Measurements from ENCODE around the gene NCOA3.
"Not testable (repeated sequence)": the region's sequence is repeated elsewhere in the genome, so short reads cannot be mapped to it uniquely, and the experiment has no call there.

Gene NCOA3

GRCh38 chr20:47501116-47501481 is 588 bp upstream of the NCOA3 start:
- DNase-seq = no peak

GRCh38 chr20:47502271-47503239 is 868 bp downstream of the NCOA3 start:
- DNase-seq = peak; percentile 54 to 61

GRCh38 chr20:47503685-47504084 is 2.0 kb downstream of the NCOA3 start:
- no peak for DNase-seq

GRCh38 chr20:47506335-47506734 is 4.6 kb downstream of the NCOA3 start:
- DNase-seq = no peak

- DNase-seq = no peak
These were observed 5.2 kb downstream of the NCOA3 start for GRCh38 chr20:47506850-47507249.

GRCh38 chr20:47507275-47507981 is 5.7 kb downstream of the NCOA3 start:
- DNase-seq = not testable (repeated sequence)

GRCh38 chr20:47508278-47508677 is 6.6 kb downstream of the NCOA3 start:
- no peak for DNase-seq

GRCh38 chr20:47509104-47509661 is 7.5 kb downstream of the NCOA3 start:
- no peak for DNase-seq

- DNase-seq = no peak
These were observed 8.0 kb downstream of the NCOA3 start for GRCh38 chr20:47509685-47510084.

- no peak for DNase-seq
These were observed 14.2 kb downstream of the NCOA3 start for GRCh38 chr20:47515843-47516242.

GRCh38 chr20:47521059-47521808 is 19.5 kb downstream of the NCOA3 start:
- DNase-seq = no peak

GRCh38 chr20:47524015-47524784 is 22.5 kb downstream of the NCOA3 start:
- peak in 1 of 2 donors; percentile 16 for DNase-seq

GRCh38 chr20:47527004-47527800 is 25.5 kb downstream of the NCOA3 start:
- no peak for DNase-seq

- no peak for DNase-seq
These were observed 28.2 kb downstream of the NCOA3 start for GRCh38 chr20:47529840-47530239.

- DNase-seq = peak; percentile 48 to 60
These were observed 29.8 kb downstream of the NCOA3 start for GRCh38 chr20:47531458-47531857.

GRCh38 chr20:47532002-47532401 is 30.3 kb downstream of the NCOA3 start:
- DNase-seq = no peak

- DNase-seq = no peak
These were observed 31.9 kb downstream of the NCOA3 start for GRCh38 chr20:47533518-47534062.

GRCh38 chr20:47534405-47534804 is 32.7 kb downstream of the NCOA3 start:
- DNase-seq = no peak

GRCh38 chr20:47535088-47535487 is 33.4 kb downstream of the NCOA3 start:
- no peak for DNase-seq

GRCh38 chr20:47535994-47536393 is 34.3 kb downstream of the NCOA3 start:
- no peak for DNase-seq

Measured in inflammatory macrophage treated with lipopolysaccharide for 1 hour (primary cell).